Mucosa of stomach (tissue), 1 donor: ENCODE results near the gene DPP8.

ENCODE experiments used
- H3K27me3 ChIP-seq: one replicate; pipeline ENCODE4 v1.7.0; 2013; ENCODE audit warnings: mild to moderate bottlenecking, low read length; ENCODE audit not compliant: control insufficient read depth, insufficient read depth
- H3K36me3 ChIP-seq: one replicate; pipeline ENCODE4 v1.7.0; 2013; ENCODE audit warnings: low read length; ENCODE audit not compliant: control insufficient read depth, insufficient read depth
- H3K4me1 ChIP-seq: one replicate; pipeline ENCODE4 v1.7.0; 2013; ENCODE audit warnings: mild to moderate bottlenecking, low read length; ENCODE audit not compliant: control insufficient read depth, insufficient read depth
- H3K4me3 ChIP-seq: one replicate; pipeline ENCODE4 v1.7.0; 2013; ENCODE audit warnings: low read length
- H3K9ac ChIP-seq: one replicate; pipeline ENCODE4 v1.7.0; 2013; ENCODE audit warnings: mild to moderate bottlenecking, low read length, moderate library complexity
- H3K9me3 ChIP-seq: one replicate; pipeline ENCODE4 v1.7.0; 2013; ENCODE audit warnings: mild to moderate bottlenecking, low read length, moderate library complexity; ENCODE audit not compliant: control insufficient read depth
- donor health status: Pancreatic carcinoma.

Gene DPP8

DNA sequence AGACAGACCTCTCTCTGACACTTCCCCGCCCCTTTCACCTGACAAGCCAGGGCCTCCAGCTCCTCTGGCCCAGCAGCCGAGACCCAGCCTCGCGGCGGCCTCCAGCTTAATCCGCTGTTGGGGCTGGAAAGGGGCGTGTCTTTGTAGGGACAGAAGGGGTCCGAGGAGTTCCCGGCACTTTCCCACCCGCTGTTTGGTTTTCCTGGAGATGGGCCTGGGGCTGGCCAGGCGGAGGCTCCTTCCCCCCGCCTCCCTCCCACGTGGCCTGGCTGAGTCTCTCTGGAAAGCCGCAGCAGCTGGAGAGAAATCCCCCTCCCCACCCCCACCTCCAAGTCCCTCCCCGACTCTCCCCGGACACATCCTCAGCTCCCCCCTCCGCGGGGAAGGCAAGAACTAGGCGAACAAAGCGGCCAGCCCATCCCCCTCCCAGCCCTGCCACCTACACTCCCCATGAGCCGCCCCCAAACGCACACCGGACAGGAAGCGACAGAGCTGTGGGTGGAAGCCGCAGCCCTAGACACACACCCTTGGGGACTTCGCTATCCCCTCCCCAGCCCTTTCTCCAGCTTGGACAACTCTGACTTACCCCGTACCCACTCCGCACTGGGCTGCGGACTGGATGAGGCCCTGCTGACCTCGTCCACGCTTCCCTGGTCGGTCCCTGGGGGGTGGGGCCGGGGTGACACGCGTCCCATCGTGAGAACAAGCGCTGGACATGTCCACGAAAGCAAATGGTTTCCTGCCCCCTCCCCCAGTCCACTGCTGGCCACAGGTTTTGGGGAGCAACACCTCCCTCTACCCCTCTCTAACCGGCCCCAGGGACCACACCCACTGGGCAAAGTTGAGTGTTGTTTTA lies 95.9 kb downstream of the DPP8 start:
- Histone ChIP-seq H3K4me1 (peaks cover 12% of the 10 kb centered on the region), H3K4me3 (peak overlapping the region; percentile 50), H3K9me3 (no peaks in the 10 kb centered on the region), H3K9ac (peak overlapping the region; percentile 9), H3K27me3 (peaks cover 49% of the 10 kb centered on the region), H3K36me3 (no peaks in the 10 kb centered on the region)

DNA sequence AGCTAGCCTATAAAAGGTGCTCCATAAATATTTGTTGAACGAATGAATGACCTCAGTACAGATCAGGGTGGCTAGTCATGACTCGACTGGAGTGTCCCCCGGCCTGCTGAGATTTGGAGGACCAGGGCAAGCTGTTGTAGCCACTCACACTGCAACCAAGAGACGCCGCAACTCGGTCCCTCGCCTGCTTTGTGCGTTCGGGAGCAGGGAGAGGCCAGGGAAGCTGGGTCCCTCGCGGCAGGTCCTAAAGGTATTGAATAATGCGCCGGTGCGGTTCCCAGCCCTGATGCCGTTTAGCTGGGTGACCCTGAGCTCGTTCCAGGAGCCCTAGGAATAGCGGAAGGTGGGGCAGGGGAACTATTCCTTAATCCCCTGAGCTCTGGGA lies 96.5 kb downstream of the DPP8 start:
- peaks cover 49% of the 10 kb centered on the region for H3K27me3 ChIP-seq
- H3K9ac ChIP-seq = peak overlapping the region; percentile 9
- H3K9me3 ChIP-seq = no peaks in the 10 kb centered on the region
- H3K4me3 ChIP-seq = no peak overlapping the region
- H3K4me1 ChIP-seq = peaks cover 12% of the 10 kb centered on the region
- H3K36me3 ChIP-seq = no peaks in the 10 kb centered on the region

DNA sequence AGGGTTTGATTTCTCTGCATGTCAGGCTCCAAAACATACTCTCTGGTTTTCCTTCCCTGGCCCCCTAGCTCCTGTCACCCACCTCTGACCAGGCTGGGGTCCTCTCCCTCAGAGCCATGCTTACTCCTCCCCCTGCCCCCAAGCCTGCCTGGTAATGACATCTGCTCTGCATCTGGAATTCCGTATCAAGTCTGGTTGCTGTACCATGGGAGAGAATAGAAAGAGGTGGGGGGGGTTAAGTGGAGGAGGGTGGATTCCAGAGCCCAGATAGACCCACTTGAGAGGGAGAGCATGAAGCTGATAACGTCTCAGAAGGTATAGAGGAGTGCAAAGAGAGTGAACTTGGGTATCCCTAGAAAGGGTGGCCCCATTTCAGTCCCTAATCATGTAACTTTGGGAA lies 98.9 kb downstream of the DPP8 start:
- H3K27me3 ChIP-seq = peaks cover 51% of the 10 kb centered on the region
- H3K9ac ChIP-seq = no peak overlapping the region
- no peaks in the 10 kb centered on the region for H3K36me3 ChIP-seq
- H3K4me1 ChIP-seq = peaks cover 22% of the 10 kb centered on the region
- no peak overlapping the region for H3K4me3 ChIP-seq
- H3K9me3 ChIP-seq = no peaks in the 10 kb centered on the region

DNA sequence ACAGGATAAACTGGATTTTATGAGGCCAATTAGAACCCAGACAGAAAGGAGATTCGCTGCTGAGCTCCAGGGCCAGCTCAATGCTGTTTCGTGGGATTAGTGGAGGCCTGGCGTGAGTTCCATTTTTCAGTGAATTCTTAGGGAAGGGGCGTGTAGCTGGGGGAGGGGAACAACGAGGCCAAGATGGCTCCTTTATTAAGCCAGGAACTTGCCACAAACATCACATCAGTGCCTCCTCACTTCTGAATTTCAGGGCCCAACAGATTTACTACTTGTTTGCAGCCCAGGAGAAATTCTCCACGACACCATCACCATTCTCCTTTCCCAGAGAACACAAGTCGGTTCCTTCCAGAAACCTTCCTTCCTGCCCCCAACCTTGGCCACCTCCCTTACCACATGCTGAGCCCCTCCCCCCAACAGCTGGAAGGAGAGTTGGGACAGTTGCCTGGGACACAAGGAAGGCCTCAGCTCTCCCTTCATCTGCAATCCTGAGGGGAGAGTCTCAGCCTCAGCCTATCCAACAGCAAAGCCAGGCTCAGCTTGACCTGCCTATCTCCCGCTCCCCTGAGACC lies 100.6 kb downstream of the DPP8 start:
- Histone ChIP-seq H3K4me1 (peaks cover 16% of the 10 kb centered on the region), H3K36me3 (no peaks in the 10 kb centered on the region), H3K4me3 (no peak overlapping the region), H3K9ac (no peak overlapping the region), H3K27me3 (peaks cover 39% of the 10 kb centered on the region), H3K9me3 (no peaks in the 10 kb centered on the region)

DNA sequence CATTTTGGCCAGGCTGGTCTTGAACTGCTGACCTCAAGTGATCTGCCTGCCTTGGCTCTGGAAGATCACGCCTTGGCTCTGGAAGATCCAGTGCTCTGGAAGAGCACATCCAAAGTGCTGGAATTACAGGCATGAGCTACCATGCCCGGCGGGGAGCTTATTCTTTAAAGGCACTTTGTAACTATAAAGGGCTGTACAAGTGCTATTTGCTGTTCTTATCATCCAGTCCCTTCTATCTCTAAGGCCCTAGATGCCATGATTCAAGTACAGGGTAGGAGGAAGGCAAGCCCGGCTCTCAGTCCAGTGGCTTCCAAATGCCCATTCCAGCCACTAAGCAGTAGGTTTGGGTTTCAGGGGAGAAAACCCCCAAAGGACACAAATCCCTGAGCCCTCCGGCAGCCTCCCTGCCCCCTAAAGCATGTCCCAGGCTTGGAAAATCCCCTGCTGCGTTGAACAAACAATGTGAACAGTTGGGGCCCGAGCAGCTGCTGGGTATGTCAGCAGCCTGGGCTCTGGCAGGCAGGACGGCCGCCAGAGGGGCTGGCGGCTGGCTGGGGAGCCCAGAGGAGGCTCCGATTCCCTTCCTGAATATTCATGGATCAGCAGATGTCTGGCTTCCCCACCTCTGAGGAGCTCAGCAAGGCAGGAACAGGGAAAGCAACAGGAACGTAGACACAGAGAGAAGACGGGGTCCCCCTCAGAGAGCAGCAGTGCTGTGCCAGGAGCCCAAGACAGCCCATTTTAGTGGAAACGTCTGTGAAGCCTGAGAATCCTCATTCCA lies 102.5 kb downstream of the DPP8 start:
- Histone ChIP-seq H3K4me1 (peaks cover 10% of the 10 kb centered on the region), H3K4me3 (no peak overlapping the region), H3K36me3 (no peaks in the 10 kb centered on the region), H3K9me3 (no peaks in the 10 kb centered on the region), H3K27me3 (peaks cover 20% of the 10 kb centered on the region), H3K9ac (no peak overlapping the region)

DNA sequence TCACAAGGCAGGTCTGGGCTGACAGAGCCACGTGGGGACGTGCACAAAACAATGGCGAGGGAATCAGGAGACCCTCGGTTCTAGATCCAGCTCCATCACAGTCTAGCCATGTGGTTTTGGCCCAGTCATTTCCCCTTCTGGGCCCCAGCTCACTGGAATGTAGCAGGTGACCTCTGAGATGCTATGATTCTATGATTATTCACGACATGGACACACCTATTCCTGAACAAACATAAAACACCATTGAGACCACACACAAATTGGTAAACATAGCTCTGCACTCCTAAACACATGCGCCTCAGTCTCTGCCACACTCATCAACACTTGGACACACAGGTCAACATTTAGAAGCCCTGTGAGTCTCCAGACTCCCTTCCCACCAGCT lies 103.7 kb downstream of the DPP8 start:
- no peaks in the 10 kb centered on the region for H3K36me3 ChIP-seq
- H3K27me3 ChIP-seq = peaks cover 25% of the 10 kb centered on the region
- peaks cover 10% of the 10 kb centered on the region for H3K4me1 ChIP-seq
- no peak overlapping the region for H3K4me3 ChIP-seq
- no peaks in the 10 kb centered on the region for H3K9me3 ChIP-seq
- no peak overlapping the region for H3K9ac ChIP-seq

DNA sequence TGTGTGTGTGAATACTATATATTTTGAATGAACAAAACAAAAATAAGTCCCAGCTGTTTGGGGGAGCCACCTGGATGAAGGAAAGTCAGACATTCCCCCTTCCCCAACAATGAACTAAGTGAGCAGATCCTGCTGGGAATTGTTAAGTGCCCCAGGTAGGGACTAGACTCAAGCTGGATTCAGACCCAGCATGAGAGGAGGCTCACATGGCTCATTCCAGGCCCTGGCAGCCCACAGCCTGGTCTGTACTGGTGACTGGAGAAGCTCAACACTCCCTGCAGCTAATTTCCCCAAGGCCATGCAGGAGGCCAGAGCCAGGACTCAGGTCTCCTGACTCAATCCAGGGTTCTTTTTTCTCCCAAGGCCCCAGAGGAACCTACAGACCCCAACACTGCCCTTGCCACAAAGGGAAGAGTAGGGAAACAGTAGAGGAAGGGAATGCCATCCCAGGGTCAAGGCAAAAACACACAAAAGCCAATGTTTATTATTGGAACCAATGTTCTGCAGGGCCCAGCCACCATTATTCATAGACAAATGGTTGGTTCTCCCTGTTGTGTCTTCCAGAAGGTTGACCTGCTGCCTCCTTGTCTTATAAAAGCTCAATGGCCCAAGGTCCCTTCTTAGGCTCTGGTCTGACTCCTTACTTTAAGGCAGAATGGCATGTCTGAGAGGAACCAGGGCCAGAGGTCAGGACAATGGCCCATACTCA lies 104.3 kb downstream of the DPP8 start:
- no peak overlapping the region for H3K4me3 ChIP-seq
- H3K9ac ChIP-seq = no peak overlapping the region
- H3K9me3 ChIP-seq = no peaks in the 10 kb centered on the region
- no peaks in the 10 kb centered on the region for H3K36me3 ChIP-seq
- H3K27me3 ChIP-seq = peaks cover 20% of the 10 kb centered on the region
- peaks cover 10% of the 10 kb centered on the region for H3K4me1 ChIP-seq

DNA sequence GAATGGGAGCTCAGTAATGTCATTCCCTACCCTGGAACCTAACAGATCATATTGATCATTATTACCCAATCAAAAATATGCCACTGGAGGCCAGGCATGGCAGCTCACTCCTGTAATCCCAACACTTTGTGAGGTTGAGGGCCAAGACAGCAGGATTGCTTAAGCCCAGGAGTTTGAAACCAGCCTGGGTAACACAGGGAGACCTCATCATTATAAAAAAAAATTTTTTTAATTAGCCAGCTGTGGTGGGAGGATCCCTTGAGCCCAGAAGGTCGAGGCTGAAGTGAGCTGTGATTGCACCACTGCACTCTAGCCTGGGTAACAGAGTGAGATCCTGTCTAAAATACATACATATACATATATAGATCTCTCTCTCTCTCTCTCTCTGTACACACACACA lies 104.9 kb downstream of the DPP8 start:
- H3K4me1 ChIP-seq = peaks cover 10% of the 10 kb centered on the region
- no peak overlapping the region for H3K4me3 ChIP-seq
- peaks cover 15% of the 10 kb centered on the region for H3K27me3 ChIP-seq
- H3K9me3 ChIP-seq = no peaks in the 10 kb centered on the region
- no peaks in the 10 kb centered on the region for H3K36me3 ChIP-seq
- H3K9ac ChIP-seq = no peak overlapping the region

DNA sequence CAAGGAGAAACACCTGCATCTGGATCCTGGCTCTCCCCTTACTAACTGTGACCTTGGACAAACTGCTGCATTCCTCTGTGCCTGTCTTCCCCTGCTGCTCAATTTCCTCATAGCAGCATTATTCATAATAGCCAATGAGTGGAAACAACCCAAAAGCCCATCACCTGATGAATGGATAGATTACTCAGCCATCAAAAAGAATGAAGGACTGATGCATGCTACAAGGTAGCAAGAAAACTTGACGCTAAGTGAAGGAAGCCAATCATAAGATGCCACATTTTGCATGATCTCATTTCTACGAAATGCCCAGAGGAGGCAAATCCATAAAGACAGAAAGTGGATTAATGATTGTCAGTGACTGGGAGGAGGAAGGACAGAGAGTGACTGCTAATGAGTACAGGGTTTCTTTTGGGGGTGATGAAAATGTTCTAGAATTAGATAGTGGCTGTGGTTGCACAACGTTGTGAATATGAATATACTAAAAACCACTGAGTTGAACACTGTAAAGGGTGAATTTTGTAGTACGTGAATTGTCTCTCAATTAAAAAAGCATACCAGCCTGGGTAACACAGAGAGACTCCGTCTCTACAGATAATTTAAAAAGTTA lies 105.9 kb downstream of the DPP8 start:
- Histone ChIP-seq H3K4me3 (no peak overlapping the region), H3K9me3 (no peaks in the 10 kb centered on the region), H3K36me3 (no peaks in the 10 kb centered on the region), H3K4me1 (peaks cover 10% of the 10 kb centered on the region), H3K9ac (no peak overlapping the region), H3K27me3 (peaks cover 15% of the 10 kb centered on the region)

DNA sequence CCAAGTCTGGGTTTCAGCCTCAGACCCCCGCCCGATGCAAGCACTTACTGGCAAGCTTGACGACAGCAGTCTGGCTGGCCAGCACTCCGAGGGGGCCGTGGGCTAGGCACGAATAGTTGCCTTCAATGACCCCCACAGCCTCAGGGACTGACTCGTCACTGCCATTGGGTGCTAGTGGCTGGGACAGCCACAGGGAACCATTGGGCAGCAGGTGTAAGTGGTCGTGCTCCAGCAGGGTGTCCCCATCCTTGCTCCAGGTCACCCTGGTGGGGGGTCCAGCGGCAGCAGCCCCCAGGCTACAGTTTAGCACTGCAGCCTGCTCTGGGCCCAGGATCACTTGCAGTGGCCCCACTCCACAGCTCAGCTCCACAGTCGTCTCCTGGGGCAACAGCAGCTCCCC lies 106.5 kb downstream of the DPP8 start:
- H3K36me3 ChIP-seq = no peaks in the 10 kb centered on the region
- peaks cover 10% of the 10 kb centered on the region for H3K4me1 ChIP-seq
- H3K27me3 ChIP-seq = peaks cover 15% of the 10 kb centered on the region
- H3K9me3 ChIP-seq = no peaks in the 10 kb centered on the region
- H3K4me3 ChIP-seq = no peak overlapping the region
- no peak overlapping the region for H3K9ac ChIP-seq

DNA sequence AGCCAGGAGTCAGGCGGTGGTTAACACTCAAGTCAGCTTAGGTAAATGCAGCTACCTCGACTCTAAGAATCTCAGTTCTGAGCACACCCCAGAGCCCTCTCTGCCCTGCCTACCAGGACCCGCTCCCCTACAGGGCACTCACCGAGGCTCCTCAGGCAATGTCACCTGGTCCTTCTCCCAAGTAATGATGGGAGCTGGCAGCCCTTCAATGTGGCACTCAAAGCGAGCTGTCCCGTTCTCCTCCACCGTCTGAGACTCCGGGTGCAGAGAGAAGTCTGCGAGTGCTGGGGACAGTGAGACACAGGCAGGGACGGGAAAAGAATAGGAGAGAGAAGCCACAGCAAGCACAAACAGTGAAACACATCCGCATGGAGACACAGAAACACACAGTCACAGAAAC lies 107.5 kb downstream of the DPP8 start:
- Histone ChIP-seq H3K9me3 (no peaks in the 10 kb centered on the region), H3K4me1 (peaks cover 5% of the 10 kb centered on the region), H3K36me3 (no peaks in the 10 kb centered on the region), H3K4me3 (no peak overlapping the region), H3K27me3 (peaks cover 10% of the 10 kb centered on the region), H3K9ac (no peak overlapping the region)
